Measurements from ENCODE around the gene FOXD2.

FOXD2 gene

GRCh38 chr1:47437447-47438164 is at the start of gene FOXD2:
TSS of gene FOXD2 (plus strand) at chr1:47438044. CDS start at chr1:47438136, 92 bp downstream.
- DNase-seq (ENCODE audit: low read depth) = peak; percentile 26
- H3K4me3 ChIP-seq (ENCODE audit: low read depth, low read length) = peak within 1 kb of the TSS; percentile 56
- TF ChIP-seq, protein P1, sequence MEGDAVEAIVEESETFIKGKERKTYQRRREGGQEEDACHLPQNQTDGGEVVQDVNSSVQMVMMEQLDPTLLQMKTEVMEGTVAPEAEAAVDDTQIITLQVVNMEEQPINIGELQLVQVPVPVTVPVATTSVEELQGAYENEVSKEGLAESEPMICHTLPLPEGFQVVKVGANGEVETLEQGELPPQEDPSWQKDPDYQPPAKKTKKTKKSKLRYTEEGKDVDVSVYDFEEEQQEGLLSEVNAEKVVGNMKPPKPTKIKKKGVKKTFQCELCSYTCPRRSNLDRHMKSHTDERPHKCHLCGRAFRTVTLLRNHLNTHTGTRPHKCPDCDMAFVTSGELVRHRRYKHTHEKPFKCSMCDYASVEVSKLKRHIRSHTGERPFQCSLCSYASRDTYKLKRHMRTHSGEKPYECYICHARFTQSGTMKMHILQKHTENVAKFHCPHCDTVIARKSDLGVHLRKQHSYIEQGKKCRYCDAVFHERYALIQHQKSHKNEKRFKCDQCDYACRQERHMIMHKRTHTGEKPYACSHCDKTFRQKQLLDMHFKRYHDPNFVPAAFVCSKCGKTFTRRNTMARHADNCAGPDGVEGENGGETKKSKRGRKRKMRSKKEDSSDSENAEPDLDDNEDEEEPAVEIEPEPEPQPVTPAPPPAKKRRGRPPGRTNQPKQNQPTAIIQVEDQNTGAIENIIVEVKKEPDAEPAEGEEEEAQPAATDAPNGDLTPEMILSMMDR (IDR thresholded peaks at IDR 0.05; ENCODE audit: control insufficient read depth, extremely low read depth, insufficient read depth) = peak; percentile 70

DNA sequence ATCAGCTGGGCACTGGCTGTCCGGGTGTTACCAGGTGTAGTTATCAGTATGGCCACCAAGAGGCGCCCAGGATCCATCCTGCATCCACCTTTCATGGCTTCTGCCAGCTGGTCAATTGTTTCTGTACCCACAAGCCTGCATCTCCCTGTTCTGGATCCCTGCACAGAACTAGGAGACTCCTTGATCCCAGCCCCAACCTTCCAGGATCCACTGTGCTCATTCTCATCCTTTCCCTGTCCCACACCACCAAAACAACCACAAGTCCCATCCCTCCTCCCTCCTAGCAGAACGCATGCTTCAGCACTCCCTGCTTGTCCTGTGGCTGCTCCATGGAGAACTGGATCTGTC is 49.0 kb upstream of the FOXD2 start:
- TF ChIP-seq, protein P1 (IDR thresholded peaks at IDR 0.05; ENCODE audit: control insufficient read depth, extremely low read depth, insufficient read depth) = peak; percentile 87
- DNase-seq (ENCODE audit: low read depth) = peak; percentile 21
- H3K4me3 ChIP-seq (ENCODE audit: low read depth, low read length) = no peak overlapping the region

- TF ChIP-seq, protein P1 (IDR thresholded peaks at IDR 0.05; ENCODE audit: control insufficient read depth, extremely low read depth, insufficient read depth) = no peak
- no peak overlapping the region for H3K4me3 ChIP-seq (ENCODE audit: low read depth, low read length)
- DNase-seq (ENCODE audit: low read depth) = no peak
Measured at GRCh38 chr1:47389731-47390130, 48.1 kb upstream of the FOXD2 start.

- DNase-seq (ENCODE audit: low read depth) = no peak
- H3K4me3 ChIP-seq (ENCODE audit: low read depth, low read length) = no peak overlapping the region
Measured at GRCh38 chr1:47390843-47391242, 47.0 kb upstream of the FOXD2 start.

GRCh38 chr1:47393141-47393540 is 44.7 kb upstream of the FOXD2 start:
- TF ChIP-seq, protein P1 (IDR thresholded peaks at IDR 0.05; ENCODE audit: control insufficient read depth, extremely low read depth, insufficient read depth) = no peak
- no peak for DNase-seq (ENCODE audit: low read depth)
- no peak overlapping the region for H3K4me3 ChIP-seq (ENCODE audit: low read depth, low read length)

More at GRCh38 chr1:47390843-47391242, 47.0 kb upstream of the FOXD2 start:
- TF ChIP-seq, protein P1 (IDR thresholded peaks at IDR 0.05; ENCODE audit: control insufficient read depth, extremely low read depth, insufficient read depth) = no peak

GRCh38 chr1:47395433-47395832 is 42.4 kb upstream of the FOXD2 start:
- no peak overlapping the region for H3K4me3 ChIP-seq (ENCODE audit: low read depth, low read length)
- no peak for DNase-seq (ENCODE audit: low read depth)
- TF ChIP-seq, protein P1 (IDR thresholded peaks at IDR 0.05; ENCODE audit: control insufficient read depth, extremely low read depth, insufficient read depth) = no peak
